ENCODE data around the gene ACP2. TPM values are rescaled to one million over a fixed set of nuclear protein-coding genes. Genes with fewer than 3 reads are reported as not detected.
A peak's percentile ranks its signal among the peaks of the same experiment; 100 is the strongest.

The ACP2 gene
- total RNA-seq, 4 donors from 2014 or later, result 21.0 to 46.0 (median 32.0) TPM

- Histone ChIP-seq H3K4me3 (no peak overlapping the region), H3K36me3 (peaks cover 0 to 67% of the 10 kb centered on the region in 2 donors), H3K27me3 (no peaks in the 10 kb centered on the region), H3K27ac (peak overlapping the region in 1 of 4 donors; percentile 9), H3K4me1 (peaks cover 0 to 58% (median 10%) of the 10 kb centered on the region in 3 donors), H3K9me3 (no peaks in the 10 kb centered on the region)
- 63% methylated on average over 1 of the region's 1 CpG; no CpG with 5 or more reads in 1 of the 2 donors for WGBS, 2 donors (ENCODE audit: low coverage in 1 of 2)
- TF ChIP-seq EP300 (IDR thresholded peaks at IDR 0.05), result no peak
- no peak for TF ChIP-seq CTCF (IDR thresholded peaks at IDR 0.05)
- TF ChIP-seq POLR2AphosphoS5 (IDR thresholded peaks at IDR 0.05), result peak; percentile 21
- no peak for ATAC-seq
These were observed 28.2 kb downstream of the ACP2 start for GRCh38 chr11:47220401-47220821.

- TF ChIP-seq POLR2AphosphoS5 (IDR thresholded peaks at IDR 0.05), result peak; percentile 49
- peak in 1 of 4 experiments; percentile 24 for TF ChIP-seq CTCF (IDR thresholded peaks at IDR 0.05)
- TF ChIP-seq POLR2A (IDR thresholded peaks at IDR 0.05), result no peak
- 0 to 2% methylated on average over 5 to 9 of the region's 12 CpGs for WGBS, 2 donors (ENCODE audit: low coverage in 1 of 2)
- ATAC-seq, result no peak
These were observed 32.4 kb downstream of the ACP2 start for GRCh38 chr11:47216121-47216798.

GRCh38 chr11:47215366-47215910 is 33.2 kb downstream of the ACP2 start:
- Histone ChIP-seq H3K4me3 (peak overlapping the region; percentile 43 to 60), H3K9me3 (no peaks in the 10 kb centered on the region), H3K36me3 (peaks cover 0 to 22% of the 10 kb centered on the region in 2 donors), H3K4me1 (peaks cover 0 to 59% (median 10%) of the 10 kb centered on the region in 3 donors), H3K27ac (peak overlapping the region; percentile 90 to 98 (median 97)), H3K27me3 (no peaks in the 10 kb centered on the region)
- WGBS, 2 donors (ENCODE audit: low coverage in 1 of 2), result 2 to 4% methylated on average over 10 to 15 of the region's 15 CpGs
- TF ChIP-seq POLR2AphosphoS5 (IDR thresholded peaks at IDR 0.05), result no peak
- TF ChIP-seq CTCF (IDR thresholded peaks at IDR 0.05), result no peak
- TF ChIP-seq POLR2A (IDR thresholded peaks at IDR 0.05), result no peak
- no peak for TF ChIP-seq EP300 (IDR thresholded peaks at IDR 0.05)
- no peak for ATAC-seq

More at GRCh38 chr11:47216121-47216798, 32.4 kb downstream of the ACP2 start:
- peak overlapping the region; percentile 90 to 98 (median 97) for H3K27ac ChIP-seq
- H3K27me3 ChIP-seq, result no peaks in the 10 kb centered on the region
- H3K9me3 ChIP-seq, result no peaks in the 10 kb centered on the region
- peak overlapping the region; percentile 43 to 60 for H3K4me3 ChIP-seq
- H3K36me3 ChIP-seq, result peaks cover 0 to 30% of the 10 kb centered on the region in 2 donors
- H3K4me1 ChIP-seq, result peaks cover 0 to 67% (median 10%) of the 10 kb centered on the region in 3 donors

GRCh38 chr11:47213950-47214565 is 34.6 kb downstream of the ACP2 start:
- Histone ChIP-seq H3K36me3 (peaks cover 0 to 8% of the 10 kb centered on the region in 2 donors), H3K4me3 (peak overlapping the region; percentile 43 to 60), H3K27ac (peak overlapping the region; percentile 90 to 98 (median 97)), H3K27me3 (no peaks in the 10 kb centered on the region), H3K9me3 (no peaks in the 10 kb centered on the region), H3K4me1 (peaks cover 0 to 46% (median 10%) of the 10 kb centered on the region in 3 donors)
- TF ChIP-seq POLR2A (IDR thresholded peaks at IDR 0.05), result peak; percentile 61 to 77
- no peak for TF ChIP-seq EP300 (IDR thresholded peaks at IDR 0.05)
- TF ChIP-seq CTCF (IDR thresholded peaks at IDR 0.05), result peak in 1 of 4 experiments; percentile 4
- TF ChIP-seq POLR2AphosphoS5 (IDR thresholded peaks at IDR 0.05), result peak; percentile 83
- ATAC-seq, result peak; percentile 95
- 3 to 6% methylated on average over 7 to 15 of the region's 20 CpGs for WGBS, 2 donors (ENCODE audit: low coverage in 1 of 2)
